GM10266 (cell line): ENCODE measurements around the gene ATP1B4.
"Not testable (repeated sequence)": the region's sequence is repeated elsewhere in the genome, so short reads cannot be mapped to it uniquely, and the experiment has no call there.

ENCODE experiments used
- DNase-seq: peaks from one replicate; pipeline ENCODE4 v3.0.0; 2012; ENCODE audit errors: extremely low spot score
- CTCF ChIP-seq: IDR thresholded peaks from 2 replicates; pipeline ENCODE4 v1.5.1; 2012; ENCODE audit warnings: mild to moderate bottlenecking, low read depth; ENCODE audit not compliant: control insufficient read depth, insufficient read depth; ENCODE audit errors: missing control alignments

The ATP1B4 gene

DNA sequence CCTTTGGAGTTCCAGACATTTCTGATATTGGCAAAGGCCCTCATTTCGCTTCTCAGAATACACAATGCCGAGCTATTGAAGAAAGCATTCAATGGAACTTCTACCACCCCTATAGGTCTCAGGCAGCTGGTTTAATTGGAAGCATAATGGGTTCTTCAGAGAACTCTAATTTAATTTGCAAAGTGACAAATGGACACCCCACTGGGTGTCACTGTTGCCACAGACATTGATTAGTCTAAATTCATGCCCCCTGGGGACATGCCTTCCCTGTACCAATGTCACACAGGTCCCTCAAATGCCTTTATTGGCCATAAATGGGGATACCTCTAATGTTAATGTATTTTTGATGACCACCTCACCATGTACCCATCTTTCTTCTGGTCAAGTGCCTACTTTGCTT is 27.7 kb upstream of the ATP1B4 start:
- no peak for DNase-seq
- no peak for TF ChIP-seq CTCF

- TF ChIP-seq CTCF: no peak
- no peak for DNase-seq
Observed at GRCh38 chrX:120334603-120335002, 27.3 kb upstream of the ATP1B4 start.

GRCh38 chrX:120335289-120335688 is 26.6 kb upstream of the ATP1B4 start:
- no peak for TF ChIP-seq CTCF
- no peak for DNase-seq

- DNase-seq: no peak
- no peak for TF ChIP-seq CTCF
Observed at GRCh38 chrX:120336899-120337298, 25.0 kb upstream of the ATP1B4 start.

- not testable (repeated sequence) for DNase-seq
Observed at GRCh38 chrX:120344566-120344965, 17.3 kb upstream of the ATP1B4 start.

DNA sequence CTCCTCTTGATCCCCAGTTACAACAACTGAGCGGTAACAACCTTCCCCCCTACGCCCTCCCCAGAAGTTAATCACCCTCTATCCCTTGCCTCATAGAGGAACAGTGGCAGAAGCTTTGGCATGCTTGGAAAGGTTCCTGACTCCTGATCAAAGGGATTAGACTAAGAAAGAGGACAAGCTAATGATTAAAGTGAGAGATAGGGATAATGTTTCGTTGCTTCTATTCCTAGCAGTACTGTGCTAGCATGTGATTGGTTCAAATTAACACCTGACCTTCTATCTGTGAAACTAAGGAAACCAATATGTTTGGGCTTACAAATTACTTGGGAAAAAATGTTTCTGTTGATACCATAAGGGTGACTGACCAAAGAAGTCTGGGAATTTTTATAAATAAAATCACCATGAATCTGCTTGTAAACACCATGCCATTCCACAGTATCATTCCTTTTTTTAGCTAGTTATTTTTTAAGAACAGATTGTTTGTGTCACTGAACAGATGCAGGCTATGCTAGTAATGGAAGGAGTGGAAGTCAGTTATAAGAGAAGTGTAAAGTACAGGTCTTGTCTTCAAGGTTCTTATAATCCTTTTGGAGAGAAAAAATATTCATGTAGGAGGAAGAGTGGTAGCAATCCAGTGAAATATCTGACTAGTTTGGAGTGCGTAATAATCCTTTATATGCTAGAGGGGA is 11.3 kb upstream of the ATP1B4 start:
- TF ChIP-seq CTCF: no peak
- no peak for DNase-seq

DNA sequence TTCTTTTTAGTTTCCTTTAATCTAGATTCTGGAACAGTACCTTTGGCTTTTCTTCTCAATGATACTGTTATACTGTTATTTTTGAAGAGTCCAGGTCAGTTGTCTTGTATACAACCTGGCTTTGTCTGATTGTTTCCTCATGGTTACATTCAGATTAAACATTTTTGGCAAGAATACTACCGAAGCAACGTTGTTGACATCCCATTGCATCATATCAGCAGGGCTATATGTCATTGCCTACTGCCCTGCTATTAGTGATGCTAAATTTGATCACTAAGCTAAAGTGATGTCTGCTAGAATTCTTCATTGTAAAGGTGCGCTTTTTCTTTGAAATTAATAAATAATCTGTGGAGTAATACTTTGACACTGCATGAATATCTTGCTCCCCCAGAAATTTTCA is 5.8 kb upstream of the ATP1B4 start:
- no peak for DNase-seq
- TF ChIP-seq CTCF: no peak

DNA sequence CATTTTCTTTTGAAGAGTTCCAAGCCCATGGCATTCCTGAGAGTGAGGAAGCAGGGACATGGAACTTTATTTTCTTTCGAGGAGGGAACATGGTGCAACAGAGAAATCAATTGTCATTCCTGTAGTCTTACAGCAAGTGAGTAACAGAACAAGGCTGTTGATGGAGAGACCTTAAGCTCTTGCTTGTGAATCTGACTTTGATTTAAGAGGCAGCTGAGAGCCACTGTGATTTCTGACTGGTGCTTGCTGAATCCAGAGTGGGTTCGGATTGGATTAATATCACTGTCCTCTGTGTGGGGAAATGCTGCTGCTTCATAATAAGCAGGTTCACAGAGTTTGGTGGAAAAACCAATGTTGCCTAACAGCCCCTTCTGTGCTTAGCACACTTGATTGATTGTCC is 4.7 kb upstream of the ATP1B4 start:
- no peak for TF ChIP-seq CTCF
- DNase-seq: no peak
